T-helper 1 cell treated with Interleukin-12 subunit alpha and Interleukin-12 subunit beta and Interleukin-4 antibody, amounts not matched to agents 30 ng/mL and 1 ng/mL, for 36 hours (primary cell): ENCODE data around the gene LRPPRC. TPM values are rescaled to one million over a fixed set of nuclear protein-coding genes. Genes with fewer than 3 reads are reported as not detected.
"Not testable (repeated sequence)": the region's sequence is repeated elsewhere in the genome, so short reads cannot be mapped to it uniquely, and the experiment has no call there.

ENCODE experiments used
- intact Hi-C: fragments of 100-400 bp; cut with micrococcal nuclease; formaldehyde crosslinking; loops from one replicate; pipeline ENCODE4 v1.15.1; 2024
- total RNA-seq: library from RNA; stranded (reverse); gene quantifications from 2 replicates; pipeline ENCODE4 v1.2.3, GENCODE V29; 2022

LRPPRC gene
- total RNA-seq, 1 donor from 2014 or later = 88.0 TPM

- intact Hi-C loops = no loop called here
These were observed 71.3 kb downstream of the LRPPRC start for GRCh38 chr2:43924463-43924862.

DNA sequence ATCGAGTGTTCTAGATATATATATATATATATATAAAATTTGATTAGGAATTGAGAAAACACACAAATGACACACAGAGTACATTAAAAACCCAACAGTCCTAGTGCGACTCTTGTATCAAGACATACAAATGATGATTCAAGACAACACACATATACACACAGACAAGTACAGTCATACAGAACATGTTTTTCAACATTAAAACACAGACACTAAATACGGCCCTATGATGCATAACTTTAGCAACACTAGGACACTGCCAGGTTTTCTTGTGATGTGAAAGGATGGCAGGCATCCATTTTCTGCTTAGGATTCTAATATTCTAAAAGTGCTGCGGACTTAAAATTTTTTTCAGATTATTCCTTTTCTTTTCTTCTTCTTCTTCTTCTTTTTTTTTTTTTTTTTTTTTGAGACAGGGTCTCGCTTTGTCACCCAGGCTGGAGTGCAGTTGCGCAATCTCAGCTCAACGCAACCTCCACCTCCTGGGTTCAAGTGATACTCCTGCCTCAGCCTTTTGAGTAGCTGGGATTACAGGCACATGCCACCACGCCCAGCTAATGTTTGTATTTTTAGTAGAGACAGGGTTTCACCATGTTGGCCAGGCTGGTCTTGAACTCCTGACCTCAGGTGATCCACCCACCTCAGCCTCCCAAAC lies 84.5 kb downstream of the LRPPRC start:
- intact Hi-C loops = not testable (repeated sequence)

GRCh38 chr2:43906448-43907109 lies 89.2 kb downstream of the LRPPRC start:
- intact Hi-C loops = no loop called here

DNA sequence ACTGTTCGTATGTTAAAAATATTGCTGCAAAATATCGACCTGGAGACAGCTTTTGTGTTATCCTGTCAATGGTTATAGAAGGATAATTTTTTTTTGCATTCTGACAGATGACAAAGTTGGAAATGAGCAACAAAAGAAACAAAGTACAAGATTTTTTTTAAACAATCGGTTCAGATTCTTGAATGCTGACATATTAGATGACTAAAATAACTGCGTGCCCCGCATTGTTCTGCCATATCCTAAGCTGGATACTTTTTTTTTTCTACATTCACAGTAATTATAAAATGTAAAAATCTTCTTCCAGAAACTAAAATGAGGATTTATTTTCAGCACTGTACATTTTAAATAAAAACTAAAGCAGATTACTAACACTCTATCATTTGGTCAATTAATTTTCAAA lies 89.9 kb downstream of the LRPPRC start:
- intact Hi-C loops = no loop called here

DNA sequence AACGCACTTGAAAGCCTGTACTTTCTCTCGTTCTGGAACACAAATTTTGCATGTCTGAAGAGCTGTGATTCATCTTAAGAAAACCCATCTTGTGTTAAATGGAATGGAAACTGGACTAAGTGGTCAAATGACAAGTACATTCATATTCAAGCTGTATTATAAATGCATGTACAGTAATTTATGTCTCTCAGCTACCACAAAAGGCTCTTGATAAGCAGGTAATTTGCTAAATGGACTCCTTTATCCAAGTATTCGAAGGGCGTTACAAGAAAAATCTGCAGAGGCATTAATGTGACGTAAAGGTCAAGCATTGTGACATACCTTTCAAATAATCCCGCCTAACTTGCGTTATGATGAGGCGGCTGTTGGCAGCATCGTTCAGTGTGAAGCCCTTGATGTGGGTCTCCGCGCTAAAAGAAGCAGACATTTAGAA lies 90.4 kb downstream of the LRPPRC start:
- intact Hi-C loops = no loop called here

DNA sequence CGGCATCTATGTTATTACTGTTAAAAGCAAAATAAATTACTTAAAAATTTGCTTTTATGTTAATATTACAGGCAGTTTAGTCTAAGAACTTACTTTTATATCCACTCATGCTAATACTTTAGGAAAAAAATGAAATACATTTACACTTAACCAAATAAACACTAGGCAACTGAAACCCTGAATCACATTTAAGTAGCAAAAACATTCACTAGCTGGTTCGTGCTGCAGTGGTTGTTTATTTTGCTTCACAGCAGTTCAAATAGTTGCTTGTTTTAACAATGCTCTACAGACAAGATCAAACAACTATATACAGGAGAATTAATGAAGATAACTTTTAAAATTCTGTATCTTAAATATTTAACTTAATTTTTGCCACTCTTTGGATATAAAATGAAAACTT lies 96.2 kb downstream of the LRPPRC start:
- intact Hi-C loops = loop anchor here (2.0 kb wide), 1 partner anchor 13 kb away; no protein-coding TSS in a partner anchor

DNA sequence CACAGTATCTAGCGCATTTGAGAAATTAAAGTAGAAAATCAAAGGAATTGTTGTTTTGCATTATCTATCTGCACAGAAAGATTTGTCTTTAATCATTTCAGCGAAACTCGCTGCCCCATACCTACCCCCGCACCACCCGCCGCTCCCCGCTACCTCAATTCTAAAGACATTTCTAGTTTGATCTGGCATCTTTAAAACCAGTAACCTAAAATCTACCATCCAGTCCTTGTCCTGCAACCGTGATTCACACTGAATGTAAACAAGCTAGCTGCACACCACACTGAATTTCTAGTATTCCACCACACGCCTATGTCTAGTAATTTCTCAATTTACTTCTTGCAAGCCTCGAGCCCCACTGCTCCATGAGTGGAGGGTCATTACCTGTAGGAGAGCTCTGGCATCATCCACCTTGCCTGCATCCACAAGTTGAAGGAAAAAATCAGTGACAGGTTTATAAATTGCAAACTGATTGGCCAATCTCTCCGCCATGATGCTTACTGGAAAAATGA lies 96.9 kb downstream of the LRPPRC start:
- intact Hi-C loops = loop anchor here (2.0 kb wide), 1 partner anchor 14 kb away; no protein-coding TSS in a partner anchor

GRCh38 chr2:43898134-43898837 lies 97.5 kb downstream of the LRPPRC start:
- intact Hi-C loops = loop anchor here (2.0 kb wide), 1 partner anchor 15 kb away; no protein-coding TSS in a partner anchor

GRCh38 chr2:43897492-43897891 lies 98.3 kb downstream of the LRPPRC start:
- intact Hi-C loops = no loop called here

- intact Hi-C loops = no loop called here
These were observed 98.9 kb downstream of the LRPPRC start for GRCh38 chr2:43896906-43897305.

DNA sequence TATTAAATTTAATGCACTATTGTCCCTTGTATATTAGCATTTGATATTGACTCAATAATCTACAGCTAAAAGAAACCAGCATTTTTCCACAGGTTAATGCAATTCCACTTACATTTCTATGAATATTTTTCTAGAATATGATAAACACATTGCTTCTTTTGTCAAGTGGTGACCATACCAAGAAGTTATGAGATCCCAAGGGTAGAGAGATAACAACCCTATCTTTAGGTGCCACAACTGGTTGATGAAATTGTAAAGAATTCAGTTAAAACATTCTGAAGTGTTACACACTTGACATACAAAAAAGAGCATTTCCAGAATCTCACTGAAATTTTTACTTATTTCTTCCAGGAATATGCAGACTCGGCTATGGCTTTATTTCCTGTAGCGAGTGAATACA lies 101.0 kb downstream of the LRPPRC start:
- intact Hi-C loops = no loop called here

DNA sequence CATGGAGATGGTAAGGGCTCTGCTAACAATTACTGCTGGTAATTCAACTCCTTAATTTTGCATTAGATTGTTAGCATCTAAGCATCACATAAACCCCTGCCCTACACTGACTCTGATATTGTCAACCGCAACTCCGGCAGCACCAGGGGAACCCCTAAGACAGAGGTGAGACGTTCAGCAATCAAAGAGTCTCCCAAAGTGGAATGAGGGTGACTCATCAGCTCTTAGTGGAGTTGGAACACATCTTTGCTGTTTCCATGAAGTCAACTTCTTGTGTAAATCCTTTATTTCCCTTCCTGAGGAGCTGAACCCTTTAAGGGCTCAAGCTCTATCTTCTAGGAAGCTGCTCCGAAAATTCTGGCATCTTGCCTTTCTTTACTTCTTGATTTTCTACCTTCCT lies 104.9 kb downstream of the LRPPRC start:
- intact Hi-C loops = no loop called here

- intact Hi-C loops = no loop called here
These were observed 106.4 kb downstream of the LRPPRC start for GRCh38 chr2:43889416-43889815.

DNA sequence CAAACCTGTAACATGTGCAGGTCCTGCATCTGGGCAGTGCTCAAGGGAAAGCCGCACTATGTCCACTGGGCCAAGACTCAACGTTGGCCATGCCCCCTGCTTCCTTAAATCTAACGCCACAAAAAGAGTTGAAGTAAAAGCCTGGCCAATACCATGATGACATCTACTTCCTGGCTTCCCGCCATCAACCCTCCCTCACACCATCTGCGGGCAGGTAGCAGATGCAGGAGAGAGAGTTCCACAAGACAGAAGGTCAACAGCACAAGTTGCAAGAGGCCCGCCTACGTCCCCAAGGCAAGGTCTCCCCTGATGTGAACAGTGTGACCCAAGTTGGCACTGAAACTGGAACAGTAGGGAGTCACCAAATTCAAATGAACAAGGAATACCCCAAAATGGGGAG lies 108.6 kb downstream of the LRPPRC start:
- intact Hi-C loops = no loop called here

- intact Hi-C loops = no loop called here
These were observed 110.6 kb downstream of the LRPPRC start for GRCh38 chr2:43885132-43885632.

GRCh38 chr2:43884689-43885088 lies 111.1 kb downstream of the LRPPRC start:
- intact Hi-C loops = no loop called here

GRCh38 chr2:43882312-43882711 lies 113.5 kb downstream of the LRPPRC start:
- intact Hi-C loops = no loop called here

- intact Hi-C loops = no loop called here
These were observed 114.8 kb downstream of the LRPPRC start for GRCh38 chr2:43880952-43881351.

GRCh38 chr2:43880471-43880870 lies 115.3 kb downstream of the LRPPRC start:
- intact Hi-C loops = no loop called here

- intact Hi-C loops = loop anchor here (2.0 to 5.0 kb wide), 3 partner anchors 166 to 598 kb away; no protein-coding TSS in a partner anchor
These were observed 116.5 kb downstream of the LRPPRC start for GRCh38 chr2:43879261-43879660.

DNA sequence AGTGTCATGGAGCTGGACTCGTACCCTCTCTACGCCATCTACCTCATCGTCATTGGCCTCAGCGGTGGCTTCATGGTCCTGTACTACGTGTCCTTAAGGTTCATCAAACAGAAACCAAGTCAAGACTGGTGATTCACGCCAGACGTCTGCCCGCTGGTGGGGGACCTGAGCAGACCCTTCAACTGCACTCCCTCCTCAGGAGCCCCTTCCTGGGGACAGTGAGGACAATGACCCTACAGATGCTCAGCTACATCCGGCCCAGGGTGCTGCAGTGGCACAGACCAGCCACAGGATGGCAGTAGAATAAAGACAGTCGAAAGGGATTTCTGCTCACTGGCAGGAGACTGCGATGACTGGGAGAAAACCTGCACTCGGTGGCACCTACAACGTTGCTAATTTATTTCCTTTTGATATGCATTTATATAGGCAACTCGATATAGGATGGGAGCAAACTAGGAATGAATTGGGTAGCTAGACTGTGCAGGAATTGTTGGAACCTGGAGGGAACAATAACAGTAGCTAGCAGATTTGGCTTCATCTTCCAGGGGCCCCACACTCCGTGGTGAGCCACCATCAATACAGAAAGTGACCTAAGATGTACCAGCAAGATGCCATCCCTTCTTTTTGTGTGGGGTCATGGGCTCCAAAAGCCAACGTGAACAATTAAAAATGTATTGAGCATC lies 117.9 kb downstream of the LRPPRC start:
- intact Hi-C loops = loop anchor here (1.0 to 5.0 kb wide), 4 partner anchors 167 to 1077 kb away; no protein-coding TSS in a partner anchor
